Fibroblast of peridontal ligament (primary cell): ENCODE measurements around the gene GOLGA8B.
"Not testable (repeated sequence)": the region's sequence is repeated elsewhere in the genome, so short reads cannot be mapped to it uniquely, and the experiment has no call there.

Source experiments
- DNase-seq: peaks from one replicate; pipeline ENCODE4 v3.0.0-alpha.2; 2010; ENCODE audit errors: extremely low read depth

Gene GOLGA8B, protein sequence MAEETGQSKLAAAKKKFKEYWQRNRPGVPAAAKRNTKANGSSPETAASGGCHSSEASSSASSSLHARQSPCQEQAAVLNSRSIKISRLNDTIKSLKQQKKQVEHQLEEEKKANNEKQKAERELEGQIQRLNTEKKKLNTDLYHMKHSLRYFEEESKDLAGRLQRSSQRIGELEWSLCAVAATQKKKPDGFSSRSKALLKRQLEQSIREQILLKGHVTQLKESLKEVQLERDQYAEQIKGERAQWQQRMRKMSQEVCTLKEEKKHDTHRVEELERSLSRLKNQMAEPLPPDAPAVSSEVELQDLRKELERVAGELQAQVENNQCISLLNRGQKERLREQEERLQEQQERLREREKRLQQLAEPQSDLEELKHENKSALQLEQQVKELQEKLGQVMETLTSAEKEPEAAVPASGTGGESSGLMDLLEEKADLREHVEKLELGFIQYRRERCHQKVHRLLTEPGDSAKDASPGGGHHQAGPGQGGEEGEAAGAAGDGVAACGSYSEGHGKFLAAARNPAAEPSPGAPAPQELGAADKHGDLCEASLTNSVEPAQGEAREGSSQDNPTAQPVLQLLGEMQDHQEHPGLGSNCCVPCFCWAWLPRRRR

DNA sequence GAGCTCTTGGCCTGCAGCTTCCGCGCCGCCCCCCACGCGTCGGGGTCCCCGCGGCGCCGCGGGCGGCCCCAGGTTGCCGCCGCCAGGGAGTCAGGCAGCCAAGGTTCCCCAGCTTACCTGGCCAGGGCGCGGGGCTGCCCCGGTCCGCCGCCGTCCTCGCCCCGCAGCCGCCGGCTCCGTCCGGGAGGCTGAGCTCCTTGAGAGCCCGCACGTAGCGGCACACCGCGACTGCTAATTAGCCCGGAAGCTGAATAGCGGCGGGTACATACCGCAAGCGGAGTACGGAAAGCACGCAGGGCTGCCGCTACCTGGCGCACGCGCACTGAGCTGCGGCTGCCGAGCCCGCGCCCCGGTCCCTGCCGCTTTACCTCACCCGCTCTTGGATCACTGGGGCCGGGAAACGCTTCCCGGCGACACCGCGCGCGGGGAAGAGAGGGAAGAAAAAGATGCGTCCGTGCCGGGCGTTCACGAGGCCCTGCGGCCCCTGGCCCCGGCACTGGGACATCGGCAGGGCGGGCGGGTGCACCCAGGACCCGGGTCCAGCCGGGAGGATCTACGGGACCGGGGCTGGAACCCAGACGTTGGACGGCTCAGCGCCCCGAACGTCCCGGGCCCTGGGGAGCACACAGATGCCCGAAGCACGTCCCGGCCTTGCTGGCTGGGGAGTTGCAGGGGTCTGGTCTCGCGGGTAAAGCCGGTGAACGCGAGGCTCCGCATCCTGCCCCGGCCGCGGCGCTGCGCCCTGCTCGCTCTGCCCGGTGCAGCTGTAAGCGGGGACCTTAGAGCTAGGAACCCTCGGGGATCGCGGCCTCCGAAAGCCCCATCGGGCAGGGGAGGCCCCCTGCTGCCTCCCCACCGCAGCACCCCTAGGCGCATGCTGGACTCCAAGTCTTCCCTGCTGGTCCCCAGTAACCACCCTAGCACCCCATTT lies at the start of gene GOLGA8B:
GOLGA8B (minus strand) TSS at position 253 of the 931 bp plus-strand sequence. CDS start 47,739 bp downstream, outside the sequence.
- peak; percentile 15 for DNase-seq

DNA sequence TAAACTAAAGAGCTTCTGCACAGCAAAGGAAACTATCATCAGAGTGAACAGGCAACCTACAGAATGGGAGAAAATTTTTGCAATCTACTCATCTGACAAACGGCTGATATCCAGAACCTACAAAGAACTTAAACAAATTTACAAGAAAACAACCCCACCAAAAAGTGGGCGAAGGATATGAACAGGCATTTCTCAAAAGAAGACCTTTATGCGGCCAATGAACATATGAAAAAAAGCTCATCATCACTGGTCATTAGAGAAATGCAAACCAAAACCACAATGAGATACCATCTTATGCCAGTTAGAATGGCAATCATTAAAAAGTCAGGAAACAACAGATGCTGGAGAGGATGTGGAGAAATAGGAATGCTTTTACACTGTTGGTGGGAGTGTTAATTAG lies 49.7 kb upstream of the GOLGA8B start:
- not testable (repeated sequence) for DNase-seq

DNA sequence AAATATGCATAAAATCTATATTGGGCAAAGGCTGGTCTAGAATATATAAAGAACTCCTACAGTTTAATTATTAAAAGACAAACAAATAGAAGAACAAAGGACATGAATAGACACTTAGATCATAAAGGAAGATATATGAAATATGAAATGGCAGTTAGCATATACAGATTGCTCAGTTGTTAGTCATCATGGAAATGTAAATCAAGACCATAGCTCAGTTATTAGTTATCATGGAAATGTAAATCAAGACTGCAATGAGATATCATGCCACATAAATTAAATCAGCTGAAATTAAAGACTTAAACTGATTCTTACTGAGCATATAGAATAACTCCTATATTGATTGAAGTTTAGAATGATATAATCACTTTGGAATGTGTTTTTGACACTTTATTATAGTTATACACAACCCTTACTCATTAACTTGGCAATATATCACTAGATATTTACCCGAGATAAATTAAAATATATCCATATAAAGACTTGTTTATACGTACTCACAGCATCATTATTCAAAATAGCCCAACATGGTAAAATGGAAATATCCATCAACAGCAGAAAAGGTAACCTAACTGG lies 45.2 kb upstream of the GOLGA8B start:
- DNase-seq: no peak

DNA sequence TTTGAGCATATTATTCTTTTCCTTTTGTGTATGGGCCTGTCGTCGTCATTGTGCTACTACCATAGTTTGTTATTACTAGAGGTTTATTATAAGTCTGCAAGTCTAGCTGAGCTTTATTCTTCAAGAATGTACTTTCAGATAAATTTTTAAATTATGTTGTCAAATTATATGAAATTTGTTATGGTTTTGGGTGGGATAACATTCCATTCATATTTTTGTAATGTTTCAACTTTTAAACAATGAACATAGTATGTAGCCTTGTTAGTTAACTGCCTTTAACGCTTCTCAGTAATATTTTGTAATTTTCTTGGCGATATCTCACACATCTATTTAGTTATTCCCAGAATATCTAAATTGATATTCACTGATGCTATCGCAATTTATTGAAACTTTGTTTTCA lies 41.6 kb upstream of the GOLGA8B start:
- DNase-seq: no peak

DNA sequence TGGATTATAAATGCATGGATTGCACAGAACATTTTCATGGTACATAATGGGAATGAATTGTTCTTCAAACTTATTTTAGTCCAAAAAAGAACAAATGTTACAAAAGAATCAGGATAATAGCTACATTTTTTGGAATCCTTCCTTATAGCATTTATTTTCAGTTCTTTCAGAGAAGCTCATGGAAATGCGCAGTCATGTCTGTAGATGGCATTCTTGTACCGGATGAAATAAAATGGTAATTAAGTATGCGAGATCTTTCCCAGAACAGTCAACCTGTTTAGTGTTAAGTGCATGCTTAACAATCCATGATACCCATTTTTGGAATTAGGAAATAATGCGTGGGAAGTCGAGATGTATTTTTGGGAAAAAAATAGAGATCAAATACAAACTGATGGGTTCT lies 38.2 kb upstream of the GOLGA8B start:
- peak; percentile 66 for DNase-seq

DNA sequence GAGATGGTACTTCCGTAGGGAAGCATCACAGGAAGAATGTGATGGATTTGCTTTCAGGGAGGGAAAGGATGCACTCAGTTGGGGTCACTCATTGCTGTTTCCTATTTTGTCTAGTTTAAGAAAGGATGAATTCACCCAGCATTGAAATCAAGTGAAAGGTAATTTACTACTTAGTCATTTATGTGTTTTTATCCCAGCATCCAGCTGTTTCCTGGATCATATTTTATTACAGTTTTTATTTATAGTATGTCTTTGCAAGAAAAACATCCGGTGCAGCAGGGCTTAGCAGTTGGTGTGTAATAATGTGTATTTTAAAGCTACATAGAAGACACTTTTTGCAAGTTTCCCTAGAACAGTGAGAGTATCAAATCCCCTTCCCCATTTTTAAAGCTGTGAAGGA lies 37.4 kb upstream of the GOLGA8B start:
- no peak for DNase-seq

DNA sequence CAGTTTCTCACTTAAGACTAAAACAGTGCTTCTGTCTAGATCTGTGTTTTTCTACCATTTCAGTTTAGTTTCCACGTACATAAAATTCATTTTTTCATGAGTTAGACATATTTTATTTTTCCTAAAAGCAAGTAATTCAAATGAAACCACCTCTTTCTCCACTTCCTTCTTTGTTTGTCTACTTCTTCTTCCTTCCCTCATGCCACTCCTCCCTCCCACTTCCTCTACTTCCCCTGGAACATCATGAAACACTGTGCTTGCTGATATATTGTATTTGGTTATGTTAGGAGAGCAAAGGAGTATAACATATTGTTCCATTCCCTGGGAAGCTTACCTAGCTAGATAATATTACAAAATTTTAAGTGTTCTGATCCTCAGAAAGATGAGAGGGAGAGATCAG lies 36.7 kb upstream of the GOLGA8B start:
- DNase-seq: no peak

DNA sequence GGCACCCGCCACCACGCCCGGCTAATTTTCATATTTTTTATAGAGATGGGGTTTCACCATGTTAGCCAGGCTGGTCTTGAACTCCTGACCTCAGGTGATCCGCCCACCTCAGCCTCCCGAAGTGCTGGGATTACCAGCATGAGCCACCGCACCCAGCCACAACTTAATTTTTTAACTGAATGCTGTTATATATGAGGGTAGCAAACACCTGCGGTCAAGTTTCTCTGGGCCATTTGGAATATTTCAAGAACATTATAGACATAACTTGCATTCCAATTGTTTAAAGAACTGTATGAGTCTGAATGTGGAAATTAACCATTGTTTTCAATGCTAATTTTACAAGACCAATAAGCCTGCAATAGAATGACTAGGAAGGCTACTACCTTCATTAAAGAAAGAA lies 35.7 kb upstream of the GOLGA8B start:
- no peak for DNase-seq

DNA sequence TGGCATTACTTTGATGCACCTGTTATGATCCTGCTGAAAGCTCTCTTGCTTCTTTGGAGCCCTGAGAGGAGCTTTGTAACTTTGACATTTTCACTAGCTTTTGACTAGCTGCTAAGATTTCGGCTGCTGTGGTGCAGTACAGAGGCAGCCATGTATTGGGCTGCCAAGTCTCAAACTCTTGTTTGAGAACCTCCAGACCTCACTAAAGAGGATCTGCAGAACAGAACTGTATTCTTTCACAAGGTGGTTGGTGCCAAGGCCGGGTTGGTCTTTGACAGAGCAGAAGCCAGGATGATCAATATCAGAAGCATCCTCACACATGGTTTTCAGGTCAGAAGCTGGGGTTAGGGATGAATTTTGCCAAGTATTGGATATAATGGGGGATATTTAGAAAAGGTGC lies 34.6 kb upstream of the GOLGA8B start:
- no peak for DNase-seq

DNA sequence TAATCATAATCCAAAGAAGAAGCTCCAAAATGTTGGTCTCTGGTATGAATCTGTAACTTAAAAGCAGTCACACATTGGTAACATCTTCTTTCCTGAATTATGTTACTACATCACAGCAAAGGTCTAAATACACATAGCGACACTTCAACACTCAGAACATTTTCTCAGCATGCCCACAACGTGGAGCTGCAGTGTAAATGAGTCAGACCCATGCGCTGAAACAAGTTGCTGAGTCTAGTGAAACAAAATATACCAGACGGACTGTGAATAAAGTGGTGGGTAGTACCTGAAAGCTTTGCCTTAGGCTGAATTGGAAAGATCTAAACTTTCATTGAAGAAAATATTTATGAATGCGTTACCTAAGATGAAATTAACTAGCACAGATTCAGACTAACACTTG lies 33.2 kb upstream of the GOLGA8B start:
- DNase-seq: peak; percentile 20

DNA sequence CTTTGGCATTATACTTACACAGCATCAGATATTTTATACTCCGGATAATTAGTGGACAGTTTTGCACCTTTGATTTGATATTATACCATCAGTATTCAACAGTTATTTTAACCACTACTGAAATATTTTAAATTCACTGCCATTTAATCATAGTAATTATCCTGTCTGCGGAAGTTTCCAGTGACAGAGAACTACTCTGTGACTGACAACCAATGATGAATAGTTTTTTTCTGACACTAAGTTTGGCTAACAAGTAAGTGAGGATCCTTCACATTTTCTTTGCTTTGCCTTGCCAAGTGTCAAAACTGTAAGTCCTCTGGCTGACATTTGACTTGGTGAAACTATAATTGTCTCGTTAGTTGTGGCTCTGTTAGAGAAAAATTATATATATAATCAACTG lies 30.5 kb upstream of the GOLGA8B start:
- DNase-seq: no peak

DNA sequence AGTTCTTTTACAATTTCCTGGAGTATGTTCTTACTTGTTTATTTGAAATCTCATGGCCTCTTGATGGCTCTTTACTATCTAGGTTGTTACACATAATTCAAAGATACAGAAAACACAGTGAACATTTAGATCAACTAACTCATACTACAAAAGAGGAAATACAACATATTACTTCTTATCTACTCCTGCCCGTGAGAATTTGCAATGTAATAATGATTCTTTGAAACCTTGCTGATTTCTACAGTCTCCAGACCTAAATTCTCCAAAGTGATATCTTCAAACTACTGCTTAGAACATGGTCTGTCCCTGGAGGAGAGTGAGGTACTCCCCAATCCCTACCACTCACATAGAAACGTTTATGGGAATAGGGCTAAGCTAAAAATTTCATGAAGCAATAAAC lies 29.9 kb upstream of the GOLGA8B start:
- DNase-seq: no peak

DNA sequence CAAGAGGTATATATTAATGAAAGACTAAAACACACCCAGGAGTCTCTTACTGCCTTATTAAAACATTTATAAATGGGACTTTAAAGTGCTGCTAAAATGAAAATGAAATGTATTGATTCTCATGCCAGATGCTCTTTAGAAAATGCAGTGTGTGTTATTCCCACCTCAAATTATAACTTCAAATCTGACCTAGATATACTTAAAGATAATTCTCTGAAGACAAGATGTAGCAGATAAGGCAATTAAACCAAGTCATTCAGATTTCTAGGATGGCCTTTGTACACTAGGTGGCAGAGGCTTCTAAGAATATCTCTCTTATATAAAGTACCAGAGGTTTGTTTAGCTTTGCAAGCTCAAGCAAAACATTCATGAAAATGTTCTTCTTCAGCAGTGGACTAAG lies 26.9 kb upstream of the GOLGA8B start:
- peak; percentile 26 for DNase-seq

DNA sequence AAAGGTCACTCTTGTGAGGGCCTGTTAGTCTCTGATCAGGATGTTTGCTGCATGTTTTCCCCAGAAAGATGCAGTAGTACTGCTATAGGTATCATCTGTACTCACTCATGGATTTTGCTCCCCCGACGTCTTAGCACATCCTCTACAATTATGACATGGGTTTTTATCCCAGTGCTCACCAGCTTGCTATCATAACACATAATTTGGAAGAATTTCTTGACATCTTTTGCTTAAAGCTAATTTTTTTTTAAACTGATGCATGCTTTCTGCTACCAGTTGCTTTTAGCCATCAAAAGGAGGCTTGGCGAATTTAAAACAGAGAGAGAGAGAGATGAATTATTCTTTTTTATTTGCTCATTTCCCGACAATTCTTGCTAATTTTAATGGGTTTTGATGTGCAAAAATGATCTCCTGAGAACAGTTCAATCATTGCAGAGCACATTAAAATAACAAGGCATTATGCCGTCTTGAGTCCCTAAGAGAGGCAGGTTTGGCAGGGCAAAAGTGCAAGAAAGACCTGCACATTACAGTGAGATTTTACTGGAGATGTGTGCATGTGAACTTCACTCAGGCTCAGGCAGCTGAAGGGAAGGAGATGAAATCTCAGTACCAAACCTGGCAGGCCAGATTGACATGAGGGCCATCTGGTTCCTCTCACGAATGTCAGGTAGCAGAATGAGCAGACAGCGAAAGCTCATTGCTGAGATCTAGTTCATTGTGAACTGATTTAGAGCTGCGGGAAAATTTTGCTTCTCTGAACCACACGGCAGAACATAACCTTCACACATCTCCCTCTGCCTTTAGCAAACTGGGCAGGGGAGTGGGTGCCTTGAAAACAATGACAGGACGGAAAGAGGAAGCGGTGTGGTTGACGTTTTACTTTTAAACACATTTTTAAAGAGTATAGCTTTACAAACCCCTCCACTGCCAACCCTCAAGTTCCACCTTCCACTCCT lies 25.9 kb upstream of the GOLGA8B start:
- no peak for DNase-seq

DNA sequence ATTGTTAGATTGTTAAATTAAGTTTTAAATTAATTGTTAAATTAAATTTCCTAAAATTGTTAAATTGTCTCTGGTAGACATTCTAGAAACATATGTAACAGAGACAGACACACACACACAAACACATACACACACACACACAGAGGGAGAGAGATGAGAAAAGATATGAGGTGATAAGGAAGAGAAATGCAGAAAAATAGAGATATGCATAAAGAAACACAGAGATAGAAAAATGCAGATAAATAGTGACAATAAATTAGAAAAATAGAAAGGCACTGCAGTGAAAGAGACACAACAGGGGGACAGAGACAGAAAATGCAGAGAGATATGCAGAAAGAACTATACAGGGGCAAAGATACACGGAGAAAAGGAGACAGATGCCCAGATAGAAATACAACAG lies 25.1 kb upstream of the GOLGA8B start:
- DNase-seq: no peak

DNA sequence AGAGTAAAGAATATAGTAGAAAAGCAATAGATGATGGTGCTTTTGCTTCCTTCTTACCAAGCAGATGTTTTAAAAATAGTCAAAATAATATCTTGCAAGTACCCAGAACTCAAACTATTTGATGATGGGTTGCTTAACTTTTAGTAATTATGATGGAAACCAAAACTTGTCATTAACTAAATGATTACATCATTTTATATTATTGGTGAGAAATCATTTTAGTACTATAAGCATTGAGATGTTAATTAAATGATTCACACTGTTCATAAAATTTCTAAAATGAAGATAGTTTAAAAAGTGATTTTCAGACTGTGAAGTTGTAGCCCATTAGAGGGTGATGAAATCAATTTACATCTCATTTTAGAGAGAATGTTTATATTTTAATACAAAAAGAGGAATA lies 24.4 kb upstream of the GOLGA8B start:
- DNase-seq: no peak

DNA sequence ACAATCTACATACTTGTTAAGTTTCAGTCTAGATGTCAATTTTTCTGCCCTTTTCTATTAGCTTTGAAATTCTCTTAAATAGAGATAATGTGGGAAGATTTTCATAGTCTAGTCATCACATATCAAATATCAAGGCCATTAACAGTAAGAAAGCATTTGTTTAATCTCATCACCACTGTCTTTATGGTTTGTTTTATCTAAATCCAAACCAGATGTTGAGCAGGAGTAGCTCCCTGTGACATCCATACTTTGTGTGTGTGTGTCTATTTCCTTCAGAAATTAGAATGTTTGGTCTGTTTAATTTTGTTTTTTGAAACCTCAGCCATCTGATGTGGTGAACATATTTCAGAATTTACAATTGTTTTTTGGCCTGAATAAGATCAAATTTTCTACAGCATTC lies 23.1 kb upstream of the GOLGA8B start:
- no peak for DNase-seq

DNA sequence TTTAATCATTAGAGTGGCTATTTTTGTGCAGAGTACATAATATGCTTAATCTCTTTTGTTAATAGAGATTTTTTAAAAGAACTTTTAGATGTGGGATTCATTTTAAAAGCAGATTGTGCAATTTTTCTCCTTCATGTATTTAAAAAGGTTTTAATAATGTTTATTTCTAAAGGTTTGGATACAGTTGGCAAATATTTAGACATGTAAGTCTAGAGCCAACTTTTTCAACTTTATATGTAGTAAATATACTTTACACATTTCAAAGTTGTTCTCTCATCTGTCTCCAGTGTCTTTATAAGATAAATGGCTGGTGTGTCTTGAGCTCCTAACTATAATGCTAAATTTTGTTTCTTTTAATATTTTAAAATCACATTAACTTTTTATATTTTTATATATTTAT lies 22.7 kb upstream of the GOLGA8B start:
- DNase-seq: no peak

DNA sequence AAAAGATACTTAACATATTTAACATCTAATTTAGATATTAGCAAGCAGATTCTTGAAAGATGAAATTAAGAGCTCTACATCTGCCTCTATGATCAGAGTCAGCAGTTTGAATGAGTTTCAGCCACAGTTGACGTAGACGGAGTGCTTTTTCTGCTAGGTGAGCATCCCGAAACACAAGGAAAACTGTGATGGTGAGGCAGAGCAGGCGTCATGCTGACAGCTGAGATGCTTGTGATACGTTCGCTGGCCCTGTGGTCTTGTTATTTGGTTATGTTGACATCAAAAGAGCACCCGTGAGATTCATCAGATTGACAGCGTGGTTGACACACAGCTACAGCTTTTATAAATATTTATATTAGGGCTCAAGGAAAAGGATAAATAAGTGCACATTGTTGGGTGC lies 19.6 kb upstream of the GOLGA8B start:
- no peak for DNase-seq

DNA sequence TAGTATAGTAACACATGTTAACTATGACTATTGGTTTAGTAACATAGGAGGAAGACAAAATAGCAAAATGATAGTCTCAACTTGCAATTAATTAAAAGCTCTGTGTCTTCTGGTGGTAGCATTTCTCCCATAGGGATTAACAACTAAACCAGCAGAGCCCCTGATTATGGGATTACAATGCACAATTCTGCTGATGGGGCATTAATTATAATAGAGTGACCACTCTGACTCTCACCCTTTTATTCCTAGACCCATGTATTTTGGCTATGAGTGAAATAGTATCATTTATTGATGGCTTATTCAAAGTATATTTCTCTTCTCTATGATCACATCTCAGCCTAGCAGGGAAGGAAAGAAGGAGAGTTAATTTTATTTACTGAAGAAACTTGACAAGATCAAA lies 17.5 kb upstream of the GOLGA8B start:
- no peak for DNase-seq
